Prostate gland (tissue), 2 donors: ENCODE results near the gene SLC10A7.

Source experiments
- CTCF ChIP-seq, 4 experiments: fragments of 200-600 bp in 2 of 4; fragments of 450-650 bp in 2 of 4; sonication (generic) in 2 of 4; IDR thresholded peaks; 1 replicate in 3 of 4; 2 replicates in 1 of 4; pipeline ENCODE4 v1.5.1; 2016 to 2019; ENCODE audit warnings: antibody characterized with exemption in 4 of 4, mild to moderate bottlenecking in 2 of 4, moderate library complexity in 2 of 4
- POLR2A ChIP-seq: fragments of 450-650 bp; IDR thresholded peaks from one replicate; pipeline ENCODE4 v1.6.1; 2016; ENCODE audit warnings: antibody characterized with exemption, mild to moderate bottlenecking

GRCh38 chr4:146564492-146564891 is 42.8 kb upstream of the SLC10A7 start:
- no peak for TF ChIP-seq CTCF (IDR thresholded peaks at IDR 0.05)
- no peak for TF ChIP-seq POLR2A
